Chondrocyte (in vitro differentiated cells): ENCODE results near the gene PIK3CD. TPM values are rescaled to one million over a fixed set of nuclear protein-coding genes. Genes with fewer than 3 reads are reported as not detected.
A peak's percentile ranks its signal among the peaks of the same experiment; 100 is the strongest.

Experiments used
- DNase-seq: peaks from one replicate; pipeline ENCODE4 v3.0.0; 2021; ENCODE audit warnings: mixed read lengths, low spot score
- H3K27ac Mint-ChIP-seq: one replicate; pipeline ENCODE4 v1.8.0; 2021; ENCODE audit warnings: mild to moderate bottlenecking, moderate library complexity, mixed read lengths; ENCODE audit not compliant: unreplicated experiment
- H3K27me3 Mint-ChIP-seq: 2 replicates; pipeline ENCODE4 v1.8.0; 2021; ENCODE audit warnings: low read depth, mixed read lengths
- H3K36me3 Mint-ChIP-seq: 2 replicates; pipeline ENCODE4 v1.8.0; 2021; ENCODE audit warnings: low read depth, mixed read lengths
- H3K4me1 Mint-ChIP-seq: 2 replicates; pipeline ENCODE4 v1.8.0; 2021; ENCODE audit warnings: low read depth, mild to moderate bottlenecking, mixed read lengths
- H3K4me3 Mint-ChIP-seq: one replicate; pipeline ENCODE4 v1.8.0; 2021; ENCODE audit warnings: mild to moderate bottlenecking, moderate library complexity, mixed read lengths; ENCODE audit not compliant: unreplicated experiment
- H3K9me3 Mint-ChIP-seq: 2 replicates; pipeline ENCODE4 v1.8.0; 2021; ENCODE audit warnings: low read depth, mixed read lengths
- total RNA-seq: library from RNA; stranded (reverse); gene quantifications from 3 replicates; pipeline ENCODE4 v1.2.1, GENCODE V29; 2021
- TF ChIP-seq, protein P1 (sequence below): fragments of 200-600 bp; sonication (generic); IDR thresholded peaks from 2 replicates; pipeline ENCODE4 v1.5.0; 2021; ENCODE audit warnings: antibody characterized with exemption, mild to moderate bottlenecking, moderate library complexity

Gene PIK3CD
- total RNA-seq, 1 donor from 2014 or later, result 4.3 TPM

DNA sequence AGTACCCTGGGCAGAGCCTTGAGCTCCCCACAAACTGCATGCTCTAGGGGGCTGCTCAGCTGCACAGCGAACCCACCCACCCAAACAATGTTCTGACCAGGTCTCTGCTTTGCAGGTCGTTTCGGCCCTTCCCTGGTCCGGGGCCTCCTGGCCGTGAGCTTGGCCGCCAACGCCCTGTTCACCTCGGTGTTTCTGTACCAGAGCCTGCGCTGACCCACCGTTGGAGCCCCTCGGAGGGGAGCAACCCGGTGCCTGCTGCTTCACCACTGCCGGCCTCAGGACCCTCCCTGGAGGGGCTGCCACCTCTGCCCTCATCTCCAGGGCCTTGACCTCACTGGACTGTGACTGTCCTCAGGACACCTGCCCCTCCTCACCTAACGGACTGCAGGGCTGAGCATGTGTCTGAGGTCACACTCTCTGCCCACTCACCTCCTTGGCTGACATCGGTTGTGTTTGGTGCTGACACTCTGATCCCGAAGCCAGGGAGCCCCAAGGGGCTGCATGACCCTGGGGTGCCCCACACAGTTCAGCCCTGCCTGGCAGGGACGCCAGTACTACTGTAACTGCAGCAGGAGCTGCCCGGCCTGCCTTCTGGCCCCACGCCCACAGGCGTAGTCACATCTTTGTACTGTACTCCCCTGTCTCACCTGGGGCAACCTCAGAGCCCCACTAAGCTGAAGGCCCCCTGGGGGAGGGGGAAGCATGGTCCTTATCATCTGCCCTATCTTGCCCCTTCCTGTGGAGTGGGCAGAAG, 38.5 kb upstream of the PIK3CD start:
- peaks cover 8% of the 10 kb centered on the region for H3K36me3 Mint-ChIP-seq
- TF ChIP-seq, protein P1, sequence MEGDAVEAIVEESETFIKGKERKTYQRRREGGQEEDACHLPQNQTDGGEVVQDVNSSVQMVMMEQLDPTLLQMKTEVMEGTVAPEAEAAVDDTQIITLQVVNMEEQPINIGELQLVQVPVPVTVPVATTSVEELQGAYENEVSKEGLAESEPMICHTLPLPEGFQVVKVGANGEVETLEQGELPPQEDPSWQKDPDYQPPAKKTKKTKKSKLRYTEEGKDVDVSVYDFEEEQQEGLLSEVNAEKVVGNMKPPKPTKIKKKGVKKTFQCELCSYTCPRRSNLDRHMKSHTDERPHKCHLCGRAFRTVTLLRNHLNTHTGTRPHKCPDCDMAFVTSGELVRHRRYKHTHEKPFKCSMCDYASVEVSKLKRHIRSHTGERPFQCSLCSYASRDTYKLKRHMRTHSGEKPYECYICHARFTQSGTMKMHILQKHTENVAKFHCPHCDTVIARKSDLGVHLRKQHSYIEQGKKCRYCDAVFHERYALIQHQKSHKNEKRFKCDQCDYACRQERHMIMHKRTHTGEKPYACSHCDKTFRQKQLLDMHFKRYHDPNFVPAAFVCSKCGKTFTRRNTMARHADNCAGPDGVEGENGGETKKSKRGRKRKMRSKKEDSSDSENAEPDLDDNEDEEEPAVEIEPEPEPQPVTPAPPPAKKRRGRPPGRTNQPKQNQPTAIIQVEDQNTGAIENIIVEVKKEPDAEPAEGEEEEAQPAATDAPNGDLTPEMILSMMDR, result no peak
- peak; percentile 90 for DNase-seq
- no peaks in the 10 kb centered on the region for H3K4me1 Mint-ChIP-seq
- H3K4me3 Mint-ChIP-seq, result no peak overlapping the region
- no peaks in the 10 kb centered on the region for H3K9me3 Mint-ChIP-seq
- H3K27me3 Mint-ChIP-seq, result no peaks in the 10 kb centered on the region
- H3K27ac Mint-ChIP-seq, result no peak overlapping the region

DNA sequence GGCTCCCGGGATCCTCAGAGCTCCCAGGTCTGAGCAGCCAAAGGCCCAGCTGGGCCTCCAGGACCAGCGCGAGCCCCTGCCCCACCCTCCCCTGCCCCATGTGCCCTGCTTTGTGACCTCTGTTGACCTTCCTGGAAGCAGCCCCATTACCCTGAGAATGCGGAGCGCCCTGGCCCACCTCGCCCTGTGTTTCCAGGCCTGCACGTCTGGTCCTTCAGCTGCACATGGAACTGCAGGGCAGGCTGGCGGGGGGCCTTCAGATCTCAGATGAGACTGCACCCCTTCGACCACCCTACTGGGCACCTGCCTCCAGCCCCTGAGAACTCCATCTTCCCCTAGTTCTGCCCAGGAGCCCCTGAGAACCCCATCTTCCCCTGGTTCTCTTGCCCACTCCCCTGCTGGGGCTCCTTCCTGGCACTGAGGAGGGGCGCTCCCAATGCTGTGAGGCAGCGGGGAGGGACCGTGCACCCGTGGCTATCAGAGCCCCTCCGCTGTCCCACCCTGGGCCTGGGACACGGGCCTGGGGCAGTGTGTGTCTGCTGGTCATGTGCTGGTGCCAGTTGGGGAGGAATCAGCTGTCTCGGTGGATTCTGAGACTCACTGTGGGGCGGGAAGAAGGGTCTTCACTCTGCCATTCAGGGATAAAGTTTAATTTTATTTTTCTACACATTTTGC, 37.8 kb upstream of the PIK3CD start:
- no peak for DNase-seq
- Mint-ChIP-seq H3K9me3 (no peaks in the 10 kb centered on the region), H3K4me3 (no peak overlapping the region), H3K4me1 (no peaks in the 10 kb centered on the region), H3K27me3 (peaks cover under 1% of the 10 kb centered on the region), H3K27ac (no peak overlapping the region), H3K36me3 (peaks cover 8% of the 10 kb centered on the region)
- TF ChIP-seq, protein P1, result no peak

DNA sequence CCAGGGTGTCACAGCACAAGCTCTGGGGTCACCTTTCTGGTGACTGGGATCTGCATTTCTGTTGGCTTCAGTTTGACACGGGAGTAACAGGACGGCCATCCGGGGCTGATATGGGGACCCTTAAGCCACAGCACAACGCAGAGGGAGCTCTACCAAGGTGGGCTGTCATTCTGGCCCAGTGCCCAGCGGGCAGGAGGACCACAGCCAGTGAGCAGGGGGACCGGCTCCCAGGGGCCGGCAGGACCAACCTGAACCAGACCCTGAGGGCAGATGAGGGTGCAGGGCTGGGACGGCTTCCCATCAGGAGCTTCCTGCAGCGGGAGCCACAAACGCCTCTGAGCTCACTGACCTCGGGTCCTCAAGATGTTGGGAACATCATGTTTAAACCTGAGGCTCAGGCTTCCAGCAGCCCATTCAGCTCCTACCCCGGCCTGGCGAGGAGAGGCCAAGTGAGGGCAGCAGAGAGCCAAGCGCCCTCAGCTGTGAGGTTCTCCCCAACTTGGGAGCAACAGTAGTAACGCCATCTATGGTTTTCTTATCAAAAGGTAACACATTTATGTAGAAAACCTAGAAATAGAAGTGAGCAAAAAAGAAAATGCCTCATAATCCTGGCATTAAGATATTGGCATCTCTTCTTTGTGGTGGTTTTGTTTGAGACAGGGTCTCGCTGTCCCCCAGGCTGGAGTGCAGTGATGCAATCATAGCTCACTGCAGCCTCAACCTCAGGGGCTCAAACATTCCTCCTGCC, 36.0 kb upstream of the PIK3CD start:
- DNase-seq, result no peak
- Mint-ChIP-seq H3K27me3 (peaks cover 5% of the 10 kb centered on the region), H3K36me3 (peaks cover 8% of the 10 kb centered on the region), H3K9me3 (no peaks in the 10 kb centered on the region), H3K27ac (no peak overlapping the region), H3K4me3 (no peak overlapping the region), H3K4me1 (no peaks in the 10 kb centered on the region)
- TF ChIP-seq, protein P1, result peak; percentile 72

DNA sequence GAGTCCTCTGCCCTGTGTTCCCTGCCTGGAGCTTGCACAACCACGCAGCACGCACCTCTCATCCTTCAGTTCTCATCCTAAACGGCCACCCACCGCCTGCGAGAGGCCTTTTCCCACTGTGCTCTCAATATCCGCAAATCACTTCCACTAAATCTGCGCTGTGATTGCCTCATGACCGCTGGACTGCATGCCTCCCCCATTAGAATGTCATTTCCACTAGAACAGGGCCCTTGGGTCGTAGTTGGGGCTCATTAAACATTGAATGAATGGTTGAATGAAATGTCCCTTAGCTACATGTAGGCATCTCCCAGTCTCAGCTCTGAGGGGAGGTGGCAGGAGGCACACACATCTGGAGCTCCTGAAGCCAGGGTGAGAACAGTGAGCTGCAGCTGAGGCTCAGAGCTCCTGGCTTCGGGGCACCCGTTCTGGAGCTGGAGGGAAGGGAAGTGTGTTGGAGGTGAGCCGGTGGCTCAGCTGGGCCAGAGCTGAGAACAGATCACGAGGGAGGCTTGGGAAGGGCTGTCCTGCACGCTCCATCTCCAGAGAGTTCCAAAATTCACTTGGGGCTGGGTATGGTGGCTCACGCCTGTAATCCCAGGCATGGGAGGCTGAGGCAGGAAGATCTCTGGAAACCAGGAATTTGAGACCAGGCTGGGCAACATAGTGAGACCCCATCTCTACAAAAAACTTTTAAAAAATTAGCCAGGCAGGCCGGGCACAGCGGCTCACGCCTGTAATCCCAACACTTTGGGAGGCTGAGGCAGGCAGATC, 32.4 kb upstream of the PIK3CD start:
- H3K4me1 Mint-ChIP-seq, result no peaks in the 10 kb centered on the region
- H3K4me3 Mint-ChIP-seq, result no peak overlapping the region

More for the DNA sequence above, 32.4 kb upstream of the PIK3CD start:
- H3K9me3 Mint-ChIP-seq, result no peaks in the 10 kb centered on the region
- H3K36me3 Mint-ChIP-seq, result no peaks in the 10 kb centered on the region
- peaks cover 5% of the 10 kb centered on the region for H3K27me3 Mint-ChIP-seq
- TF ChIP-seq, protein P1, result no peak
- no peak for DNase-seq
- no peak overlapping the region for H3K27ac Mint-ChIP-seq
